GM18498 (cell line): ENCODE measurements around the gene ADH1B.
"Not testable (repeated sequence)": the region's sequence is repeated elsewhere in the genome, so short reads cannot be mapped to it uniquely, and the experiment has no call there.

Experiments used
- ATAC-seq: cut with Tn5 transposase; IDR thresholded peaks from one replicate; pipeline ENCODE4 v1.9.1; 2021; ENCODE audit warnings: mild to moderate bottlenecking, moderate library complexity; ENCODE audit not compliant: unreplicated experiment

Gene ADH1B

DNA sequence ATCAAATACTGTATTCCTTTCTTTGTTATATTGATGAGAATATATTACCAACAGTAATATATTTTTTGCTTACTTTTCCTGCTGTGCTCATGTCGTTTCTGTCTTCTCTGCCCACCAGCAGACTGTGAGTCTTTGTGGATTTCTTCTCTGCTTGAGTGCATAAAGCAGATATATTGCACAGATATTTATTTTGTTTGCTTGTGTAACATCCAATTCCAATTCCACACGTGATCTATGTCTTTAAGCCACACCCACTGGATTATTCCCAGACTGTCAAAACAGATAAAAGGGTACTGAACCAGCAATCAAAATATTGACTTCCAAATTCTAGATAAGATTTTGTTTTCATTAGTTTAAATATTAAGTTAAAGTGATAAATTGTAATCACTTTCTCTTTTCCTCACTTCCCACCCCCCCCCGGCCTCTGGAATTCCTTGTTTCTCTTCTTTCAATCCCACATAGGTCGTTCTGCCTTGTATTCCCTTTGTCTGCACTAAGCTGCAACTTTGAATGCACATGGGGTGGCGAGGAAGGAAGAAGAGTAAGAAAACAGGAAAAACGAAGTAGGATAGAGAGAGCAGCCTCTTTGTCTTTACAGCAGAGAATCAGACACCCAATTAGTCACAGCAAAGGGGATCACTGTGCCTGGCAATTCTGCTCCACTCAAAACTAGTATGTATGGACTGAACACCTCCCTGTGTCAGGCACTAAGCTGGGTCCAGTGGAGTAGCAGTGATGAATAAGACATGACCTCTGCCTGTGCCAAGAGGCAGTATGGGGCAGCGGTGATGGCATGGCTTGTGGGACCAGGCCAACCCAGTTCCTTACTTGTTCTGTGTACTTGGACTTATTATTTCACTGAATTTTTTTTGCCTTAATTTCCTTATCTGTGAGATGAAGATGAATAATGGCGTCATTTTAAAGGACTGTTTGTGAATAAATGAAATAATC lies at the start of gene ADH1B:
ADH1B (minus strand) TSS at position 161 of the 951 bp plus-strand sequence; CDS start at position 91, 70 bp downstream.
- ATAC-seq = no peak

DNA sequence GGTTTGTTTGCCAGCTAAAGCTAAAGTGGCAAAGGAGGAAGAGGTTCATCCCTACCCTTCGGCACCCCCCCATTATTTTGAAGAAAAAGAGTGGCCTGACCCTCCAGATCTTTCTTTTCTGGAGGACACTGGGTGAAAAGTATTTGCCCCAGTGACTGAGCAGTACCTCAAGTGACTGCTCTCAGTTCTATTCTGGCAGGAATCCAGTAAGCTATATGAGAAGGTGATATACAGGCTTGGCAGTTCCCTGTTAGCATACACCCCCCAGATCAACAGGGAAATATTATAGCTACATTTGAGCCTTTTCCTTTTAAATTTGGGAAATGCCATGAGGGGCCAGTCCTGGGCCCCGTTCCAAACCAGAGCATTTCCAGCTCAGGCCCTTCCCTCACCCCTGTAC lies 46.6 kb upstream of the ADH1B start:
- ATAC-seq = not testable (repeated sequence)

DNA sequence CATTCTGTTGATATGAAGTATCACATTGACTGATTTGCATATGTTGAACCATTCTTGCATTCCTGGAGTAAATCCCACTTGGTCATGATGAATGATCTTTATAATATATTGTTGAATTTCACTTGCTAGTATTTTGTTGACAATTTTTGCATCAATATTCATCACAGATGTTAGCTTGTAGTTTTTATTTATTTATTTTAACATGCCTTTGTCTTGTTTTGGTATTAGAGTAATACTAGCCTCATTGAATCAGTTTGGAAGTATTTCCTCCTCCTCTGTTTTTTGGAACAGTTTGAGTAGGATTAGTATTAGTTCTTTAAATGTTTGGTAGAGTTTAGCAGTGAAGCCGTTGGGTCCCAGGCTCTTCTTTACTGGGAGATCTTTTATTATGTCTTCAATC lies 45.3 kb upstream of the ADH1B start:
- no peak for ATAC-seq

DNA sequence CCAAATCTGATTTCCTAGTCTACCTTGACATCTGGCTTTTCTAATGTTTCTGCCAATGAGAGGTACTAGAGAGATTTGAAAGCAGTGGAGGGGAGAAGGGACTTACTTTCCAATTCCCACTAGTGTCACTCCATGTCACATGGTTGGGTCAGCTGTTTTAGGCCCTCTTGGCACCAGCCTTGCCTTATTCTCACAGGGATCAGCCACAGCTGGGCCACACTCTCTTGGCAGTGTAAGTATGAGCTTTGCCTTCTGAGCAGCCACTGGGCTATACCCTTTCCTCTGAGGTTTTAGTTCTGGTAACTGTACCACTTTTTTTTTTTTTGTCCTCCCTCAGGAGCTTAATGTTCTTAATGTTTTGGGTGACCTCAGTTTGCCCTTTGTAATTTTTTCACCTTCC lies 41.6 kb upstream of the ADH1B start:
- no peak for ATAC-seq

GRCh38 chr4:99361899-99362275 lies 40.7 kb upstream of the ADH1B start:
- ATAC-seq = no peak

DNA sequence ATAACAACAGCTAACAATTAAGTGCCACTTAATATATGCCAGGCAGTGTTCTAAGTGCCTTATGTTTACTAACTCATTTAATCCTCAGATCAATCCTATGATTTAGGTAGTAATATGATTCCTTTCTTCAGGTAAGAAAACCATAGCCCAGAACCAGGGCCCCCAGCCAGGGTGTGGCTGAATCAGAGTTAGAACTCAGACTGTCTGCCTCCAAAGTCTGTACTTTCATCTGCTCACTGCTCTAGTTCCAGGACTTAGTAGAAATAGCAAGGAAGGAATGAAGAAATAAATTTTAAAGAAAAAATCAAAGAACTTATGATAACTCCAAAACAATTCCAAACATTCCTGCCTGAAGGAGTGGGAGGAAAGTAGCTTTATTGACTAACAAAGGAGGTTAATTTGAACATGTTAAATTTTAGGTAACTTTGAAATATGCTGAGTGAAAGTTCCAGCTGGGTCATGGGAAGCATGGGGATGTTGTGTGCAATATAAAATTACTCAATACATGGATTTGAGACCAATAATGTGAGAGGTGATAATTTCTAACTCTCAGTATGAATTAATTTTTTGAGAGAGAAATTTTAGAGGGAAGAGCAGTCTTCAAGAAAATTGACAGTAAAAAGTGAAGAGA lies 40.2 kb upstream of the ADH1B start:
- no peak for ATAC-seq

DNA sequence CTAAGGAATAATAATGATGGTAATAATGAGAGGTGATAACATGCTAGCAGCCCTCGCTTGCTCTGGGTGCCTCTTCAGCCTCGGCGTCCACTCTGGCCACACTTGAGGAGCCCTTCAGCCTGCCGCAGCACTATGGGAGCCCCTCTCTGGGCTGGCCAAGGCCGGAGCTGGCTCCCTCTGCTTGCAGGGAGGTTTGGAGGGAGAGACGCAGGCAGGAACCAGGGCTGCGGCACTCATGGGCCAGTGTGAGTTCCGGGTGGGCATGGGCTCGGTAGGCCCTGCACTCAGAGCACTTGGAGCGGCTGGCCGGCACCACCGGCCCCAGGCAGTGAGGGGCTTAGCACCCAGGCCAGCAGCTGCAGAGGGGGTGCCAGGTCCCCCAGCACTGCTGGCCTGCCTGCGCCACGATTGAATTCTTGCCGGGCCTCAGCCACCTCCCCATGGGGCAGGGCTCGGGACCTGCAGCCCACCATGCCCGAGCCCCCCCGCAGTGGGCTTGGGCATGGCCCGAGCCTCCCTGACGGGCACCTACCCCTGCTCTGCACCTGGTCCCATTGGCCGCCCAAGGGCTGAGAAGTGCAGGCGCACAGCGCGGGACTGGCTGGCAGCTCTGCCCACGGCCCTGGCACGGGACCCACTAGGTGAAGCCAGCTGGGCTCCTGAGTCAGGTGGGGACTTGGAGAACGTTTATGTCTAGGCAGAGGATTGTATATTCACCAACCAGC lies 38.4 kb upstream of the ADH1B start:
- no peak for ATAC-seq

DNA sequence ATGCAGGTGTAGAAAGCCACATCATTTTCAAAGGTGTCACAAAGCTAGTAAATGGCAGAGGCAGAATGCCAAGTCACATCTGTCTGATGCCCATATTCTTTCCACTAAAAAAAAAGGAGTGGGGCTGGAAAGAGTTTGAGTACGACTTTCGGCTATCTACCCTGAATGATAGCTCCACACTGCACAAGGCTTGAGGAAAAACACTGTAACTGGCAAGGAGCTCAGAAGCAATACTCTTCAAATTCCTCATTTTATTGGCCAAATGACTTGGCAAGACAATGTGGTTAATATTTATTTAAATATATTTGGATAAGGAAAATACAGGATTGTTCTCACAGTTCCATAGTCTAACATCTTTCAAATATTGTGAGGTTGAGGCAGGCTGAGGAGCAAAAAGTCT lies 36.7 kb upstream of the ADH1B start:
- no peak for ATAC-seq

GRCh38 chr4:99356992-99357391 lies 35.8 kb upstream of the ADH1B start:
- ATAC-seq = peak; percentile 88

- not testable (repeated sequence) for ATAC-seq
These were observed 34.9 kb upstream of the ADH1B start for GRCh38 chr4:99356149-99356548.

GRCh38 chr4:99352602-99353537 lies 31.7 kb upstream of the ADH1B start, which contains the start of gene ADH1C:
TSS of gene ADH1C (minus strand) at chr4:99352746. CDS start at chr4:99352675, 71 bp downstream.
- no peak for ATAC-seq

GRCh38 chr4:99351487-99351886 lies 30.3 kb upstream of the ADH1B start:
- ATAC-seq = no peak

GRCh38 chr4:99349338-99349737 lies 28.1 kb upstream of the ADH1B start:
- ATAC-seq = no peak

- ATAC-seq = not testable (repeated sequence)
These were observed 21.4 kb upstream of the ADH1B start for GRCh38 chr4:99342624-99343023.

DNA sequence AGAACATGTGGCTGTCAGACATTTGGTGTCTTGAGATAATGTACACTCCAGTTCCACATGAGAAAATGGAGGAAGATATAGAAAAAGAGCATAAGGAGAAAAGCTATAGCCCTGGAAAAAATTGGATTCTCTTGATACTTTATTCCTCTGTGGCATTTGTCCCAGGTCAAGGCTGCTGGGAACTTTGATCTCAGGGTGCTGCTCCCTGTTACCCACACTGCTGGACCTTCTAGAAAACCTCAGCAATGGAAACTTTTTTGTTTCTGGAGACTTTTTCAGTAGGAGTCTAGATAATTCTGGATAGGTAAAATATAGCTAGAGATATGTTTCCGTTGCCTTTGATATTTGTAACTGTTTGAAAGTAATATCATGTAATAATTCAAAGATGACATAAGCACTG lies 20.2 kb upstream of the ADH1B start:
- no peak for ATAC-seq

DNA sequence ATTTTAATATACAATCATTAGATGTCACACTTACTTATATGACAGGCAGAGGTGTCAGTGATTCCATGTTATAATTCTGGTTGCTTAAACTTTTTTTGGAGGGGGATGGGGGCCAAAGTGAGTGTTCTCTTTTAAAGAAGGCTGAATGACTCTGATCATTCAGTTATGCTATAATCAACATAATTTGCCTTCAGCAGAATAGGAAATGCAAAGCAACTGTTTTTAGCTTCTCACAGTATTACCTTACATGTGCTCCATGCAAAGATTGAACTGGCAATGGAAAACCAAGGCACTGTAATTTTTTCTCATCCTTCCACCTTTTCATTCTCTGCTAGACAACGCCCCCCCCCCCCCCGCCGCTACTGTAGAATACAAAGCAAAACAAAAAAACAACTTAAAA lies 18.0 kb upstream of the ADH1B start:
- ATAC-seq = no peak

DNA sequence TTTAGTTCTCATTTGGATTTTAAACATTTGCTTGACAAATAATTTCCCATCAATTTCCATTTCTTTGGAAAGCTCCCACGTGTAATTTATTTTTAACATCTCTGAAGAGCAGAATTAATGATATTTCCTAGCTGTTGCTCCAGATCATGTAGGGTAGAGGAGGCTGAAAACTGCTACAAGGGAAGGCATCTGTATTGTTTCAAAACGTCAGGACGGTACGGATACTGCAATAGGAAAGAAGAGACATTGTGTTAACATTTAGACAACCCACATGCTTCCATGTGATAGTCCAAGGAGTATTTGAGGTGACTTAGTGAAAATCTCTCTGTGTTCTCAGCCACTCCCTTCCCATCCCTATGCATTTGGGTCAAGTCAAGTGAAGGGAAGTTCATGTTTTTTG lies 15.4 kb upstream of the ADH1B start:
- no peak for ATAC-seq

DNA sequence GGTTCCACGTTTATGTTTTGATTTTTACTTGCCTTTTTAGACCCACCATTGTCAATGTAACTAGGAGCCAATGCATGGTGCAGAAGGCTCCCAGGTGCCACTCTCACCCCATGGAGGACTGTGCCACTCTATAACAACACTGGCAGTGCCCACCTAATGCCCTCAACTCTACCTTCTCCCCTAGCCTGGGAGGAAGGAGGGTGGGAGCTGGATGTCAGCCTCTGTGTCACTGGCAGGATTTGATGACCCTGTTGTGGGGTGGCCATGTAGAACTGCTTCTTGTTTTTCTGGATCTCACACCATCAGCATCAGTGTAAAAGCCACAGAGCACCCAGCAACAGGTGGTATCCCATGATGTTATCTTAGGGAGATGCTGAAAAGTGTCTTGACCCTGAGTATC lies 13.7 kb upstream of the ADH1B start:
- ATAC-seq = no peak

DNA sequence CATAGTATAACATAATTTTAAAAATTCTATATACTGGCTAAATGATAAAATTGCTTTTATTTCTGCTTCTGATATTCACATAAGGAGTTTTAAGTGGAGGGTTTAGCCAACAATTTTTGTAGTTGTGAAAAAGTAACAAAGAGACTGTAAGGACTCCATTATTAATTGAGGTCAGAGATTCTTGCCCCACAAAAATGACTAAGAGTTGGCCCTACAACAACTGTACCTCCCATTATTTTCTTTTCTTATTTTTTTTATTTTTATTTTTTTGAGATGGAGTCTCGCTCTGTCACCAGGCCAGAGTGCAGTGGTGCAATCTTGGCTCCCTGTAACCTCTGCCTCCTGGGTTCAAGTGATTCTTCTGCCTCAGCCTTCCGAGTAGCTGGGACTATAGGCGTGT lies 9.4 kb upstream of the ADH1B start:
- ATAC-seq = no peak

GRCh38 chr4:99329876-99330275 lies 8.7 kb upstream of the ADH1B start:
- ATAC-seq = no peak
